Hepatocyte (in vitro differentiated cells): ENCODE measurements around the gene MEG3.

Source experiments
- CTCF ChIP-seq: fragments of 200-600 bp; sonication (generic); IDR thresholded peaks from 2 replicates; pipeline ENCODE4 v1.5.1; 2016; ENCODE audit warnings: antibody characterized with exemption, mild to moderate bottlenecking; ENCODE audit not compliant: poor library complexity
- EZH2 ChIP-seq: fragments of 200-600 bp; sonication (generic); IDR thresholded peaks from 2 replicates; pipeline ENCODE4 v1.6.1; 2016; ENCODE audit warnings: antibody characterized with exemption, mild to moderate bottlenecking, borderline replicate concordance
- EZH2phosphoT487 ChIP-seq: fragments of 200-600 bp; sonication (generic); IDR thresholded peaks from one replicate; pipeline ENCODE4 v1.6.1; 2018; ENCODE audit warnings: antibody characterized with exemption, mild to moderate bottlenecking, low read depth, moderate library complexity; ENCODE audit not compliant: unreplicated experiment, severe bottlenecking

- TF ChIP-seq CTCF (no peak), EZH2 (no peak), EZH2phosphoT487 (no peak)
Measured at GRCh38 chr14:100880271-100881101, 54.6 kb downstream of the MEG3 start.
